Stimulated activated CD8-positive, alpha-beta memory T cell treated with anti-CD3 and anti-CD28 coated beads, Interleukin-7, amount 100 ng/mL, for 24 hours (primary cell): ENCODE measurements around the gene MTHFS.

ENCODE experiments used
- DNase-seq: peaks from one replicate; pipeline ENCODE4 v3.0.0-alpha.2; 2020; ENCODE audit warnings: low read depth

The MTHFS gene

DNA sequence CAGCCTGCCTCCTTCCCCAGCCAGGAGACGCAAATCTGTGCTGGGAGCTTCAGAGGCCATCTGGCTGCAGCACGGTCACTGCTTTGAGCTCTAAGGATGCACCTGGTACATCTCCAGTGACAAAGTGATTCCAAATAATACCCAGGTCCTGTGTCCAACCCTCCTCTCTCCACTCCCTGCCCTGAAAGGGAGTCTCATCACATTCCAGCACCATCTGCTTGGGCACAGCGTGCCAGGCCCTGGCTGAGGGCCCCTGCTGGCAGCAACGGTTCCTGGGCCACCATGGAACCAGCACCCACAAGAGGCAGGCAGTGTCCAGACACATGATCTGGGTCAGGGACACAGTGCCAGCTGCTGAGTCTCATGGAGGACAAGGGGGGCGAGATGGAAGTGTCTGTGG lies 81.3 kb downstream of the MTHFS start:
- DNase-seq = no peak

DNA sequence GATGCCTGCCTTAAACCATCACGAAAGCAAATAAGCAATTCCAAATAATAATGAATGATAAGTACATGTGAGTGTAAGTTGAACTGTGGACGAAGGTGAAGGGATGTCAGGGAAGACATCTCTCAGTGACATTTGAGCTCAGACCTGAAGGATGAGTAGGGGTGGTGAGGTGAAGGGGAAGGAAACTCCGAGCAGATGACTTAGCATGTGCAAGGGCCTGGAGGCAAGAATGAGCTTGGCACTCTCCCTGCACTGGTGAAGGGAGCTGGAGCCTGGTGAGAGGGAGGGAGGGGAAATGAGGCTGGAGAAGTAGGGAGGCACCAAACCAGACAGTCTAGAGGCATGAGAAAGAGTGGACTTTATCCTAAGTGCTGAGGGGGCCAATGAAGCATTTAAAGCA lies 84.3 kb downstream of the MTHFS start:
- DNase-seq = no peak

DNA sequence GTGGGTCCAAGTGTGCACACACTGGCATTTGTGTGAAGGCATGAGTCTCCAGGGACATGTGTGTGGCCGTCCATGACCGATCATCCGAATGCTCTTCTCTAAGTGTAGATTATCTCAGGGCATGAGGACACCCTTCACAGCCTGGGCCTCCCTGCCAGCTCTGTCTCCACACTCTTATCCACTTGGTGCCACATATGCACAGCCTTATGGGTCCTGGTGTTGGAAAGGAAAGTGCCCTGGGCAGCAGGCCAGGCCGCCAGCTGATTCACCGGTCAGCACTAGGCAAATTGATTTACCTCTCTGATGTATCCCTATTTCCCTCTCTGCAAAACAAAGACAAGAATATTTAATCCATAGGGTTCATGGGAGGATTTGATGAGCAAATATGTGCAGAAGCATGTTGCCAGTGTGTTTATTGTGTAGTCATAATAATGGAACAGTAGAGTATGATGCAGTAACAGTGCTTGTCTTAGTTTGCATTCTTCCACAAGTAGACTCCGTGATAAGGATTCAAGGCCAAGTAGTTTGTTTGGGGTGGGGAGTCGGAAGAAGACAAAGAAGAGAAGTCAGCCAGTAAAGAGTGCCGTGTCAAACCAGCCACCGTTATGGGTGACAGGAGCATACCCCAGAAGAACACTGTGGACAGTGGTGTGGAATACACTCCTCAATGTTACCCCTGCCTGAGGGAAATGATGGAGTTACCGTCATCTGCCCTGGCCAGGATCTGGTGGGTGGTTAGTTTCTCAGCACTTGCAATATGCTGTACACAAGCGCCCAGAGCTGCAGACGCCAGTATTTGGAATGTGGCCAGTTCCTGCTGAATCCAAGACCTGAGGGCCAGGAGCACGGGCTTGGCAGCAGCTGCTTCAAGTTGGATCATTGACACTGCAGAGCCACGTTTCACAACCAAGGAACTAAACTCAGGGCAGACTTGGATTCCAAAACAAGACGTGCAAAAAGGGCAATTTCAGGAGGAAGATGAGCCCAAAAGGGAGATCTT lies 85.1 kb downstream of the MTHFS start:
- no peak for DNase-seq

DNA sequence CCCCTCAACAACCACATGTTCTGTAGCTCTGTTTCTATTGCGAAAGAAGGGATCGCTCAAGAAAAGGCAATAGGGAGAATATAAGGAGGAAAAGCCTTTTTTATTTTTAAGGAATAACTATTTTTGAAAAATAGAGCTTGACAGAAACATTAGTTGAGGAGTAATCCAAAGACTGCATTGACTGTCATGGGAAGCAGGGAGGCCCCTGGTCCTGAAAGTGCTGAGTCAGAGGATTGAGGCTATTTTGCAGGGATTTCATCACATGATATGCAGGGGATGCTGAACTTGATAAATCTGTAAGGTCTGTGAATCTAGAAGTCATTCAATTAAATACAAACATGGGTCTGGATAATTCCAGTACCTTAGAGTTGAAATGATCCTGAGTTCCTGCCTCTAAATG lies 92.0 kb downstream of the MTHFS start:
- DNase-seq = no peak

DNA sequence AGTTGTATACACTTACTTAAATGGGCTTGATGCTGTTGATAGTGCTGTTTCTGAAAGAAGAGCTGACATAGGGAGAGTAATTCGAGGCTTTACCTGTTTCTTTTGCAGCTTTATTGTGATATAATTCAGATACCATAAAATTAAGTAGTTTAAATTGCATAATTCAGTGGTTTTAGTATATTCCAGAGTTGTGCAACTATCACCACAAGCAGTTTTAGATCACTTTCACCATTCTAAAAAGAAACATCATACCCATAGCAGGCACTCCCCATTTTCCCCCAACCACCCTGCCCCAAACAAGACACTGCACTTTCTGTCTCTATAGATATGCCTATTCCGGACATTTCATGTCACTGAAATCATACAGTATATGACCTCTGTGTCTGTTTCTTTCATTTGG lies 98.5 kb downstream of the MTHFS start:
- no peak for DNase-seq
